Endothelial cell of umbilical vein (primary cell): Measurements from ENCODE around the gene C16orf90. TPM values are rescaled to one million over a fixed set of nuclear protein-coding genes. Genes with fewer than 3 reads are reported as not detected.

Experiments used
- BruUV-seq: library from RNA; stranded (reverse); fragments of 400-500 nt; replicated peaks from 2 replicates; lab custom pipeline; 2021; lab: Mats Ljungman, UMichigan
- CTCF ChIA-PET: fragments of 300-600, 350-600 bp; sonication (Branson Sonifier 250); formaldehyde crosslinking; loops from one replicate; lab custom pipeline; 2021; ENCODE audit warnings: antibody characterized with exemption, inconsistent platforms; lab: Charles Lee
- POLR2A ChIA-PET: fragments of 300-600, 350-600 bp; sonication (Branson Sonifier 250); formaldehyde crosslinking; loops from one replicate; lab custom pipeline; 2021; ENCODE audit warnings: antibody characterized with exemption, inconsistent platforms; lab: Charles Lee
- DNase-seq: peaks from one replicate; pipeline ENCODE4 v3.0.0-alpha.2; 2011; ENCODE audit warnings: low read depth, low spot score
- FAIRE-seq: peaks from 2 replicates; lab custom pipeline; 2011; peaks lifted over from hg19 to GRCh38; lab: Jason Lieb, UNC
- H2AFZ ChIP-seq: 2 replicates; pipeline ENCODE4 v1.6.0; 2012; ENCODE audit warnings: low read depth, low read length, control low read depth, inconsistent platforms
- H3K27ac ChIP-seq: 2 replicates; pipeline ENCODE4 v1.5.1; 2011; ENCODE audit warnings: low read depth, mild to moderate bottlenecking, control low read depth, low read length, moderate library complexity; ENCODE audit not compliant: insufficient read depth
- H3K27me3 ChIP-seq, 2 experiments: 2 replicates each; pipeline versions ENCODE4 v1.6.0 to v1.6.1; 2011; ENCODE audit warnings: low read length in 2 of 2, mixed read lengths in 1 of 2; ENCODE audit not compliant: control insufficient read depth in 2 of 2, insufficient read depth in 2 of 2
- H3K36me3 ChIP-seq, 2 experiments: 2 replicates in 1 of 2; 3 replicates in 1 of 2; pipeline ENCODE4 v1.5.1; 2011; ENCODE audit warnings: low read length in 2 of 2, mild to moderate bottlenecking in 1 of 2, moderate library complexity in 1 of 2; ENCODE audit not compliant: control insufficient read depth in 2 of 2, insufficient read depth in 2 of 2; ENCODE audit errors: extremely low read depth in 1 of 2
- H3K4me1 ChIP-seq: 3 replicates; pipeline ENCODE4 v1.5.1; 2011; ENCODE audit warnings: mild to moderate bottlenecking, low read length; ENCODE audit not compliant: control insufficient read depth, insufficient read depth; ENCODE audit errors: extremely low read depth
- H3K4me2 ChIP-seq: 2 replicates; pipeline ENCODE4 v1.6.1; 2011; ENCODE audit warnings: low read length, control low read depth, mixed read lengths; ENCODE audit not compliant: insufficient read depth
- H3K4me3 ChIP-seq, 3 experiments: fragments of 200-600 bp in 1 of 3; sonication (generic), shearing (Covaris generic) in 1 of 3; replicated peaks in 1 of 3; 2 replicates each; pipeline ENCODE4 v1.5.1; 2011 to 2016; ENCODE audit warnings: control low read depth in 3 of 3, low read length in 3 of 3, mild to moderate bottlenecking in 2 of 3, inconsistent platforms in 1 of 3, low read depth in 1 of 3, moderate library complexity in 1 of 3; ENCODE audit not compliant: insufficient read depth in 1 of 3
- H3K79me2 ChIP-seq: 2 replicates; pipeline ENCODE4 v1.6.0; 2012; ENCODE audit warnings: low read length, inconsistent platforms; ENCODE audit not compliant: control insufficient read depth, insufficient read depth
- H3K9ac ChIP-seq: replicated peaks from 2 replicates; pipeline ENCODE3; 2011; ENCODE audit warnings: low read length, control low read depth; ENCODE audit not compliant: insufficient read depth; ENCODE audit errors: extremely low read depth
- H3K9me1 ChIP-seq: replicated peaks from 3 replicates; pipeline ENCODE4 v1.6.0; 2011; ENCODE audit warnings: mild to moderate bottlenecking, low read length; ENCODE audit not compliant: control insufficient read depth, insufficient read depth; ENCODE audit errors: extremely low read depth
- H3K9me3 ChIP-seq: replicated peaks from 2 replicates; pipeline ENCODE4 v1.5.1; 2012; ENCODE audit warnings: low read length, inconsistent platforms; ENCODE audit not compliant: control insufficient read depth, insufficient read depth
- H4K20me1 ChIP-seq: replicated peaks from 2 replicates; pipeline ENCODE3; 2011; ENCODE audit warnings: mild to moderate bottlenecking, low read length; ENCODE audit not compliant: control insufficient read depth, insufficient read depth; ENCODE audit errors: extremely low read depth
- EZH2 ChIP-seq: IDR thresholded peaks from 2 replicates; pipeline ENCODE4 v1.6.1; 2012; ENCODE audit warnings: borderline replicate concordance, low read depth, mild to moderate bottlenecking, moderate library complexity, low read length, inconsistent platforms; ENCODE audit not compliant: severe bottlenecking
- FOS ChIP-seq: IDR thresholded peaks from 2 replicates; pipeline ENCODE4 v1.6.1; 2011; ENCODE audit warnings: mild to moderate bottlenecking, low read length, moderate library complexity, borderline replicate concordance; ENCODE audit not compliant: insufficient read depth
- GATA2 ChIP-seq: IDR thresholded peaks from 2 replicates; pipeline ENCODE4 v1.7.0; 2011; ENCODE audit warnings: low read depth, mild to moderate bottlenecking, moderate library complexity, mixed read lengths, low read length; ENCODE audit not compliant: insufficient read length, insufficient read depth
- JUN ChIP-seq: IDR thresholded peaks from 2 replicates; pipeline ENCODE4 v1.6.1; 2011; ENCODE audit warnings: borderline replicate concordance, low read depth; ENCODE audit not compliant: insufficient read length, insufficient read depth
- MYC ChIP-seq: IDR thresholded peaks from one replicate; pipeline ENCODE4 v1.6.1; 2011; ENCODE audit warnings: mild to moderate bottlenecking, low read depth, low read length
- POLR2A ChIP-seq: IDR thresholded peaks from 2 replicates; pipeline ENCODE4 v1.6.1; 2012; ENCODE audit warnings: low read depth, mild to moderate bottlenecking, control low read depth, low read length
- POLR2AphosphoS5 ChIP-seq: IDR thresholded peaks from 2 replicates; pipeline ENCODE4 v1.6.1; 2012; ENCODE audit warnings: low read depth, mild to moderate bottlenecking, control low read depth, low read length, moderate library complexity; ENCODE audit not compliant: insufficient read depth
- dilution Hi-C: fragments of 300-500 bp; cut with MboI; formaldehyde crosslinking; loops from one replicate; pipeline ENCODE4 v1.15.0; 2019; ENCODE audit warnings: low sequenced_read_pairs; ENCODE audit not compliant: extremely low pct_ligation_motif_present
- intact Hi-C: fragments of 100-400 bp; cut with micrococcal nuclease; formaldehyde crosslinking; loops from one replicate; pipeline ENCODE4 v1.10.0; 2022
- polyA plus RNA-seq, 4 experiments: library from polyadenylated mRNA; depleted of rRNA in 3 of 4; stranded (reverse) in 3 of 4; unstranded in 1 of 4; fragments of >200 nt; gene quantifications; 2 replicates each; pipeline versions ENCODE4 v1.2.1 to v1.2.3, GENCODE V29; 2011 to 2012; ENCODE audit warnings: missing spikeins in 1 of 4
- total RNA-seq: library from RNA; stranded (reverse); gene quantifications from 2 replicates; pipeline ENCODE4 v1.2.3, GENCODE V29; 2021
- TF ChIP-seq, protein P1 (sequence below): IDR thresholded peaks from 2 replicates; pipeline ENCODE4 v1.6.1; 2011; ENCODE audit not compliant: insufficient read depth, insufficient read length
- TF ChIP-seq, protein P2 (sequence below), 2 donors: IDR thresholded peaks; 1 replicate in 1 of 2; 2 replicates in 1 of 2; pipeline ENCODE4 v1.5.1; 2011; ENCODE audit warnings: low read length in 2 of 2, mild to moderate bottlenecking in 2 of 2, moderate library complexity in 2 of 2, control low read depth in 1 of 2, inconsistent platforms in 1 of 2, low read depth in 1 of 2; ENCODE audit not compliant: insufficient read depth in 1 of 2; ENCODE audit errors: extremely low read depth in 1 of 2

C16orf90 gene
- total and polyA plus RNA-seq, 2 donors (not counting 3 experiments of a cell fraction or from before 2014, with no cell fraction given): not detected

DNA sequence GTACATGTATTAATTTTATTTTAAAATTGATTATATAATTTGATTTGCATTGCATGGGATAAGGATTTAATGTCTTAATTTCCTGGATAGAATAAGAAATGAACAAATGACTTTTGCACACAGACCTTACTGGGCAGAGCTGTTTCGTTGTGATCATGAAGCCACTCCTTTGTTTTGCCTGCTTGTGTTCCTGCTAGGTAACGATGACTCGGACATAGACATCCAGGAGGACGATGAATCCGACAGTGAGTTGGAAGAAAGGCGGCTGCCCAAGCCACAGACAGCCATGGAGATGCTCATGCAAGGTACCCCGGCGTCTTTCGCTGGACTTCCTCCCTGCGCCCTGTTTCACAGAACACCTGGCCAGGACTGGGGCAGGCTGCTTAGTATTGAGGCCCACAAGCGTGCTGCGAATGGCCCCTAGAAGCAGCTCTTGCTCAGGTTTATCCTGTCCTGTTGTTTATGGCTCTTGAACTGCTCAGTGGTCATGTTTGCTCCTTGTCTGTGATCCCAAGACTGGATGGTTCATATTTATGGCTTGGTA lies 35.2 kb upstream of the C16orf90 start:
- Histone ChIP-seq H3K9me1 (no peaks in the 10 kb centered on the region), H3K27me3 (no peaks in the 10 kb centered on the region), H3K27ac (no peak overlapping the region), H4K20me1 (no peaks in the 10 kb centered on the region), H2AFZ (no peak overlapping the region), H3K9me3 (no peaks in the 10 kb centered on the region), H3K4me1 (no peaks in the 10 kb centered on the region), H3K4me2 (no peak overlapping the region), H3K79me2 (no peaks in the 10 kb centered on the region), H3K4me3 (no peak overlapping the region), H3K9ac (no peak overlapping the region), H3K36me3 (peaks cover 0 to 31% of the 10 kb centered on the region in 2 experiments)
- dilution Hi-C loops: no loop called here
- ChIA-PET CTCF (no interaction called here), POLR2A (no interaction called here)
- no TSS peak for BruUV-seq
- intact Hi-C loops: no loop called here
- no peak for DNase-seq
- TF ChIP-seq FOS: no peak
- no peak for TF ChIP-seq JUN
- TF ChIP-seq MYC: no peak
- TF ChIP-seq, protein P1, sequence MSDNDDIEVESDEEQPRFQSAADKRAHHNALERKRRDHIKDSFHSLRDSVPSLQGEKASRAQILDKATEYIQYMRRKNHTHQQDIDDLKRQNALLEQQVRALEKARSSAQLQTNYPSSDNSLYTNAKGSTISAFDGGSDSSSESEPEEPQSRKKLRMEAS: no peak
- no peak for TF ChIP-seq GATA2
- TF ChIP-seq POLR2A: no peak
- TF ChIP-seq, protein P2, sequence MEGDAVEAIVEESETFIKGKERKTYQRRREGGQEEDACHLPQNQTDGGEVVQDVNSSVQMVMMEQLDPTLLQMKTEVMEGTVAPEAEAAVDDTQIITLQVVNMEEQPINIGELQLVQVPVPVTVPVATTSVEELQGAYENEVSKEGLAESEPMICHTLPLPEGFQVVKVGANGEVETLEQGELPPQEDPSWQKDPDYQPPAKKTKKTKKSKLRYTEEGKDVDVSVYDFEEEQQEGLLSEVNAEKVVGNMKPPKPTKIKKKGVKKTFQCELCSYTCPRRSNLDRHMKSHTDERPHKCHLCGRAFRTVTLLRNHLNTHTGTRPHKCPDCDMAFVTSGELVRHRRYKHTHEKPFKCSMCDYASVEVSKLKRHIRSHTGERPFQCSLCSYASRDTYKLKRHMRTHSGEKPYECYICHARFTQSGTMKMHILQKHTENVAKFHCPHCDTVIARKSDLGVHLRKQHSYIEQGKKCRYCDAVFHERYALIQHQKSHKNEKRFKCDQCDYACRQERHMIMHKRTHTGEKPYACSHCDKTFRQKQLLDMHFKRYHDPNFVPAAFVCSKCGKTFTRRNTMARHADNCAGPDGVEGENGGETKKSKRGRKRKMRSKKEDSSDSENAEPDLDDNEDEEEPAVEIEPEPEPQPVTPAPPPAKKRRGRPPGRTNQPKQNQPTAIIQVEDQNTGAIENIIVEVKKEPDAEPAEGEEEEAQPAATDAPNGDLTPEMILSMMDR (IDR thresholded peaks at IDR 0.05; ENCODE audit: extremely low read depth in 1 of 2, insufficient read depth in 1 of 2, low read depth in 1 of 2, low read length in 2 of 2): no peak
- no peak for TF ChIP-seq POLR2AphosphoS5
- TF ChIP-seq EZH2: no peak
- FAIRE-seq: no peak
